CD4-positive, alpha-beta T cell treated with Interleukin-6 at 100 ng/mL for 8 hours (primary cell): ENCODE data around the gene CT47A7.
"Not testable (repeated sequence)": the region's sequence is repeated elsewhere in the genome, so short reads cannot be mapped to it uniquely, and the experiment has no call there.

Experiments
- DNase-seq: peaks from one replicate; pipeline ENCODE4 v3.0.0-alpha.2; 2020; ENCODE audit warnings: mixed read lengths, low spot score

Gene CT47A7

GRCh38 chrX:120956500-120956899, at the start of gene CT47A7:
TSS of gene CT47A7 (minus strand) at chrX:120956600. CDS start at chrX:120956345, 255 bp downstream.
- not testable (repeated sequence) for DNase-seq

- DNase-seq: no peak
Observed at GRCh38 chrX:121000589-121000988, 44.2 kb upstream of the CT47A7 start.

GRCh38 chrX:120999413-120999812, 43.0 kb upstream of the CT47A7 start:
- no peak for DNase-seq

GRCh38 chrX:120985660-120986059, 29.3 kb upstream of the CT47A7 start, which contains the start of gene CT47A1:
TSS of gene CT47A1 (minus strand) at chrX:120985760. CDS start at chrX:120985529, 231 bp downstream.
- DNase-seq: not testable (repeated sequence)
